Fibroblast of skin of abdomen (primary cell): ENCODE data around the gene CPM.
A peak's percentile ranks its signal among the peaks of the same experiment; 100 is the strongest.

Experiments
- DNase-seq: peaks from one replicate; pipeline ENCODE4 v3.0.0-alpha.2; 2013

CPM gene

GRCh38 chr12:68877583-68877982 is 55.4 kb downstream of the CPM start:
- DNase-seq = no peak

- DNase-seq = no peak
These were observed 56.5 kb downstream of the CPM start for GRCh38 chr12:68876461-68876860.

- no peak for DNase-seq
These were observed 59.7 kb downstream of the CPM start for GRCh38 chr12:68873316-68873715.

GRCh38 chr12:68871921-68872320 is 61.0 kb downstream of the CPM start:
- no peak for DNase-seq

- DNase-seq = no peak
These were observed 61.6 kb downstream of the CPM start for GRCh38 chr12:68871396-68871795.

GRCh38 chr12:68870443-68870842 is 62.5 kb downstream of the CPM start:
- no peak for DNase-seq

- no peak for DNase-seq
These were observed 63.0 kb downstream of the CPM start for GRCh38 chr12:68870011-68870410.

- no peak for DNase-seq
These were observed 64.8 kb downstream of the CPM start for GRCh38 chr12:68868043-68868790.

- no peak for DNase-seq
These were observed 65.4 kb downstream of the CPM start for GRCh38 chr12:68867606-68868005.

- DNase-seq = no peak
These were observed 66.0 kb downstream of the CPM start for GRCh38 chr12:68866950-68867349.

GRCh38 chr12:68865399-68866164 is 67.4 kb downstream of the CPM start:
- no peak for DNase-seq

GRCh38 chr12:68864604-68865003 is 68.4 kb downstream of the CPM start:
- no peak for DNase-seq

- peak; percentile 67 for DNase-seq
These were observed 69.0 kb downstream of the CPM start for GRCh38 chr12:68863886-68864454.

GRCh38 chr12:68863109-68863770 is 69.7 kb downstream of the CPM start:
- DNase-seq = no peak

- DNase-seq = no peak
These were observed 71.1 kb downstream of the CPM start for GRCh38 chr12:68861890-68862289.

- DNase-seq = no peak
These were observed 76.5 kb downstream of the CPM start for GRCh38 chr12:68856510-68856909.

- no peak for DNase-seq
These were observed 77.2 kb downstream of the CPM start for GRCh38 chr12:68855771-68856170.

- DNase-seq = no peak
These were observed 77.9 kb downstream of the CPM start for GRCh38 chr12:68855111-68855510.

GRCh38 chr12:68854554-68854953 is 78.4 kb downstream of the CPM start:
- DNase-seq = no peak

- DNase-seq = no peak
These were observed 78.9 kb downstream of the CPM start for GRCh38 chr12:68854078-68854468.

- DNase-seq = no peak
These were observed 79.4 kb downstream of the CPM start for GRCh38 chr12:68853396-68854077.

- DNase-seq = no peak
These were observed 81.2 kb downstream of the CPM start for GRCh38 chr12:68851592-68852306.
